Upper lobe of left lung (tissue), 6 donors: ENCODE results near the gene IL36G. TPM values are rescaled to one million over a fixed set of nuclear protein-coding genes. Genes with fewer than 3 reads are reported as not detected.

Source experiments
- ATAC-seq, 2 donors: fragments of 200-7000 bp; cut with Tn5 transposase; one replicate each; pipeline ENCODE4 v1.9.1; 2022; ENCODE audit warnings: mild to moderate bottlenecking in 2 of 2, moderate library complexity in 2 of 2; ENCODE audit not compliant: low FRiP score in 2 of 2
- DNase-seq, 2 donors: peaks; one replicate each; pipeline ENCODE4 v3.0.0-alpha.2; 2019 to 2020
- H3K27ac ChIP-seq, 4 donors: fragments of 200-600 bp; sonication (generic); one replicate each; pipeline ENCODE4 v1.5.1; 2016 to 2019
- H3K27me3 ChIP-seq, 4 donors: fragments of 200-600 bp; sonication (generic); one replicate each; pipeline ENCODE4 v1.5.1; 2017 to 2019
- H3K36me3 ChIP-seq, 4 donors: fragments of 200-600 bp; sonication (generic); one replicate each; pipeline ENCODE4 v1.5.1; 2016 to 2019
- H3K4me1 ChIP-seq, 4 donors: fragments of 200-600 bp; sonication (generic); one replicate each; pipeline ENCODE4 v1.5.1; 2018 to 2019
- H3K4me3 ChIP-seq, 4 donors: fragments of 200-600 bp; sonication (generic); one replicate each; pipeline ENCODE4 v1.5.1; 2017 to 2019; ENCODE audit warnings: mild to moderate bottlenecking in 2 of 4, moderate library complexity in 1 of 4
- H3K9me3 ChIP-seq, 4 donors: fragments of 200-600 bp; sonication (generic); one replicate each; pipeline ENCODE4 v1.5.1; 2018 to 2019
- EP300 ChIP-seq, 4 donors: sonication (generic); formaldehyde crosslinking; IDR thresholded peaks; one replicate each; pipeline ENCODE4 v1.5.1; 2017; ENCODE audit warnings: antibody characterized with exemption in 4 of 4, control low read depth in 2 of 4
- POLR2A ChIP-seq, 4 donors: fragments of 450-650 bp; IDR thresholded peaks; one replicate each; pipeline ENCODE4 v1.5.1; 2016 to 2017; ENCODE audit warnings: antibody characterized with exemption in 4 of 4, mild to moderate bottlenecking in 2 of 4
- POLR2AphosphoS5 ChIP-seq, 2 donors: sonication (generic); formaldehyde crosslinking; IDR thresholded peaks; one replicate each; pipeline ENCODE4 v1.5.1; 2017; ENCODE audit warnings: antibody characterized with exemption in 2 of 2
- WGBS, 2 donors: methylation state at CpG; one replicate each; pipeline ENCODE4 v1.1.5; 2017 to 2018; 5-methylcytosine and 5-hydroxymethylcytosine counted together
- total RNA-seq, 6 donors: library from RNA; depleted of rRNA in 4 of 6; stranded (reverse); fragments of >200 nt in 4 of 6; gene quantifications; one replicate each; pipeline versions ENCODE4 v1.1.0 to v1.2.1, GENCODE V29; 2016 to 2021
- TF ChIP-seq, protein P1 (sequence below), 6 experiments: fragments of 450-650 bp in 4 of 6; fragments of 200-600 bp in 2 of 6; sonication (generic) in 2 of 6; IDR thresholded peaks; one replicate each; pipeline ENCODE4 v1.5.1; 2016 to 2019; ENCODE audit warnings: antibody characterized with exemption in 6 of 6
- donor health status: DM: no; HTN: no; CAD: no; lungs with moderate emphysema.
- donor health status: DM: no; HTN: yes; CAD: no; lungs with severe emphysema.

The IL36G gene
- total RNA-seq, 6 donors from 2014 or later, result not detected

DNA sequence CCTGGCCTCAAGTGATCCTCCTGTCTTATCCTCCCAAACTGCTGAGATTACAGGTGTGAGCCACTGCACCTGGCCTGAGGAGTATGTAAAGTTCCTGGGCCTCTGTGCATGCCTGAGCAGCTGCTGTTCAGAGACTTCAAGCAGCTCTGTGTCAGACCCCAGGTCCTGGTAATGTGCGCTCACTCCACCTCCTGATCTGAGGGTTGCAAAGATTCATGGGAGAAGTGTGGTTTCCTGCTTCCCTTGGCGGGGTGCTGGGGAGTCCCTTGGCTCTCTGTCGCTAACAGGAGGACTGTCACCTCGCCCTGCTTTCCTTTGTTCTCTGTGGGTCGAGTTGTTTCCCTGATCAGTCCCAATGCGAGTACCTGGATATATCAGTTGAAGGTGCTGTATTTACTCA lies 18.8 kb downstream of the IL36G start:
- Histone ChIP-seq H3K4me1 (no peaks in the 10 kb centered on the region), H3K27ac (no peak overlapping the region), H3K36me3 (no peaks in the 10 kb centered on the region), H3K9me3 (peaks cover 3 to 24% (median 17%) of the 10 kb centered on the region in 4 donors), H3K27me3 (no peaks in the 10 kb centered on the region), H3K4me3 (no peak overlapping the region)
- TF ChIP-seq EP300 (IDR thresholded peaks at IDR 0.05), result no peak
- TF ChIP-seq, protein P1, sequence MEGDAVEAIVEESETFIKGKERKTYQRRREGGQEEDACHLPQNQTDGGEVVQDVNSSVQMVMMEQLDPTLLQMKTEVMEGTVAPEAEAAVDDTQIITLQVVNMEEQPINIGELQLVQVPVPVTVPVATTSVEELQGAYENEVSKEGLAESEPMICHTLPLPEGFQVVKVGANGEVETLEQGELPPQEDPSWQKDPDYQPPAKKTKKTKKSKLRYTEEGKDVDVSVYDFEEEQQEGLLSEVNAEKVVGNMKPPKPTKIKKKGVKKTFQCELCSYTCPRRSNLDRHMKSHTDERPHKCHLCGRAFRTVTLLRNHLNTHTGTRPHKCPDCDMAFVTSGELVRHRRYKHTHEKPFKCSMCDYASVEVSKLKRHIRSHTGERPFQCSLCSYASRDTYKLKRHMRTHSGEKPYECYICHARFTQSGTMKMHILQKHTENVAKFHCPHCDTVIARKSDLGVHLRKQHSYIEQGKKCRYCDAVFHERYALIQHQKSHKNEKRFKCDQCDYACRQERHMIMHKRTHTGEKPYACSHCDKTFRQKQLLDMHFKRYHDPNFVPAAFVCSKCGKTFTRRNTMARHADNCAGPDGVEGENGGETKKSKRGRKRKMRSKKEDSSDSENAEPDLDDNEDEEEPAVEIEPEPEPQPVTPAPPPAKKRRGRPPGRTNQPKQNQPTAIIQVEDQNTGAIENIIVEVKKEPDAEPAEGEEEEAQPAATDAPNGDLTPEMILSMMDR (IDR thresholded peaks at IDR 0.05), result no peak
- no peak for TF ChIP-seq POLR2A (IDR thresholded peaks at IDR 0.05)
- no peak for TF ChIP-seq POLR2AphosphoS5 (IDR thresholded peaks at IDR 0.05)
- no peak for DNase-seq
- no peak for ATAC-seq
- 52 to 60% methylated on average over 6 of the region's 6 CpGs for WGBS, 2 donors

DNA sequence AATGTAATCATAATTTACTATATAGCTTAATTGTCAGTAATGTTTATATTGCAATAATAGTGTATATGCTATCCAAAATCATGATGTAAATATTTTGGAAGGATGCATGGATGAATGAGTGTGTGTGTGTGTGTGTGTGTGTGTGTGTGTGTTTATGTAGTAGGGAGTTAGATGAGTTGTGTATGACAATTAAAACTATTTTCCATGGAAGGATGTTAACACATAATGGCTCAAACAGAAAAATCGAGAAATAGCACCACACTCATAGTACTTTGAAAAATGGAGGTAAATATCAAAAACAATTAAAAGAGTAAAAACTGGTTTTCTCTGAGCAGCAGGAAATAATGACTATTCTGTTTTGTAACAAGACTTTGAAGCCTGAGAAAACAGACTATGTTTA lies 19.3 kb downstream of the IL36G start:
- H3K4me1 ChIP-seq, result no peaks in the 10 kb centered on the region
- no peaks in the 10 kb centered on the region for H3K36me3 ChIP-seq
- H3K4me3 ChIP-seq, result no peak overlapping the region
- ATAC-seq (no peak), DNase-seq (no peak)
- TF ChIP-seq, protein P1 (IDR thresholded peaks at IDR 0.05), result no peak
- TF ChIP-seq EP300 (IDR thresholded peaks at IDR 0.05) (no peak), POLR2A (IDR thresholded peaks at IDR 0.05) (no peak), POLR2AphosphoS5 (IDR thresholded peaks at IDR 0.05) (no peak)
- no peaks in the 10 kb centered on the region for H3K27me3 ChIP-seq
- no peak overlapping the region for H3K27ac ChIP-seq
- WGBS, 2 donors, result 55 to 65% methylated on average over 1 of the region's 1 CpG
- H3K9me3 ChIP-seq, result peaks cover 3 to 22% (median 18%) of the 10 kb centered on the region in 4 donors

DNA sequence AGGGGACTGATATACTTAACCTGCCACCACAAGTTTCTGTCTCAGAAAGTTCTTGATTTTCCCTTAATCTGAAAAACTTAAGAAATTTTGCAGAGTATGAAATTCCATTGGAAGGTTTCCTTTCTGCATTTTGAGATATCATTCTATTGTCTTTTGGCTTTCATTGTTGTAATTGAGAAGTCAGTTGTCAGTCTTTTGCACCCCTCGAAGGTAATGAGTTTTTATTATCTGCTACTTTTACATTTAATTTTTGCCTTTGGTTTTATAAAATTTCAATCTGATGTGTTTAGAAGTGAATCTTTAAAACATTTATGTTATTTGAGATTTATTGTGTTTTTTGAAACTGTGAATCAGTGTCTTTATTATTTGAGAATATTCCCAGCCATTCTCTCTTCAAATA lies 22.6 kb downstream of the IL36G start:
- Histone ChIP-seq H3K4me1 (no peaks in the 10 kb centered on the region), H3K27ac (no peak overlapping the region), H3K4me3 (no peak overlapping the region), H3K9me3 (peaks cover 3 to 16% (median 14%) of the 10 kb centered on the region in 4 donors), H3K27me3 (no peaks in the 10 kb centered on the region), H3K36me3 (no peaks in the 10 kb centered on the region)
- no peak for ATAC-seq
- no peak for TF ChIP-seq POLR2A (IDR thresholded peaks at IDR 0.05)
- TF ChIP-seq POLR2AphosphoS5 (IDR thresholded peaks at IDR 0.05), result no peak
- no peak for TF ChIP-seq EP300 (IDR thresholded peaks at IDR 0.05)
- TF ChIP-seq, protein P1 (IDR thresholded peaks at IDR 0.05), result no peak
- DNase-seq, result no peak
- 86% methylated on average over 1 of the region's 1 CpG for WGBS, 2 donors

DNA sequence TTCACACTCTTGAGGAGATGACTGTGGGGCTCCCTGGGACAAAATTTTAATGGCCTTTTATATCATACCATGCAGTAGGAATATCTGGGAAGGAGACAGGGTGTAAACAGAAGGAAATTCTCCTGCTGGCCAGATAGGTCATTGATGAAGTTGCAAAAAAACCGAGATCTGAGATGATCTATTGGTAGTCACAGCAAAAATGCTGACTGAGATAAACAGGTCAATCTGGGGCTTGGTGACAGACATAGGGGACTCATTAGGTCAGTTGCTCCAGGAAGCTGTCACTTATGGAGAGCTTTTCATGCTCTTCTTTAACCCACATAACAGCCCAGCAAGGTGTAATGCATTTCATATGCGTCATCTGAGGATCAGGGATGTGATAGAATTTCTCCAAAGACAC lies 24.9 kb downstream of the IL36G start:
- peaks cover 3 to 16% (median 14%) of the 10 kb centered on the region in 4 donors for H3K9me3 ChIP-seq
- no peak overlapping the region for H3K4me3 ChIP-seq
- H3K27ac ChIP-seq, result no peak overlapping the region
- DNase-seq, result no peak
- H3K4me1 ChIP-seq, result no peaks in the 10 kb centered on the region
- ATAC-seq, result no peak
- no peaks in the 10 kb centered on the region for H3K27me3 ChIP-seq
- no peaks in the 10 kb centered on the region for H3K36me3 ChIP-seq
- TF ChIP-seq EP300 (IDR thresholded peaks at IDR 0.05) (no peak), POLR2AphosphoS5 (IDR thresholded peaks at IDR 0.05) (no peak), POLR2A (IDR thresholded peaks at IDR 0.05) (no peak)
- TF ChIP-seq, protein P1 (IDR thresholded peaks at IDR 0.05), result no peak
- 77 to 83% methylated on average over 2 of the region's 2 CpGs for WGBS, 2 donors

DNA sequence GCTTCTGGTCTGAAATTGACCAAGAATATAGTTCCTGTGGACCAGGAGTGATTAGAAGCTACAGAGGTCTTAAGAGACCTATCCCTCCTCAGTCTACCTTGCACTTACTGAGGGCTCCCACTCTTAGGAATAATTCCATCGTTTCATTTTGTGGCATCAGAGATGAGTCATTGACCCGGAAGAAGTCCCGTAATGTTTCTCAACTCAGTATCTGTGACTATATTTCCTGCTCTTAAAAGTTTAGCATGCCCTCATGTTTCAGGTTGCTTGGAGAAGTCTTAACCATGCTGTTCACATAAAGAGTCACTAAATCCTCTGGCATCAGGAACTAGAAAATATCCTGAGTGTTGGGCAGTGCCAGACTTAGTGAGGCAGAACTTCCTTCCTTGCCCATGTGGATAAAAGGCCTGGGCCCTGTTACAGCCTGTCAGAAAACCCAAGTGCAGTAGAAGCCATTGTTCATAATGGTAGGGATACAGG lies 27.3 kb downstream of the IL36G start, which contains the start of gene IL36A:
IL36A (plus strand) TSS at position 430 of the 480 bp plus-strand sequence. CDS start 413 bp downstream, outside the sequence.
- WGBS, 2 donors, result 76 to 87% methylated on average over 3 of the region's 3 CpGs
- no peak for DNase-seq
- TF ChIP-seq, protein P1 (IDR thresholded peaks at IDR 0.05), result no peak
- TF ChIP-seq EP300 (IDR thresholded peaks at IDR 0.05) (no peak), POLR2AphosphoS5 (IDR thresholded peaks at IDR 0.05) (no peak), POLR2A (IDR thresholded peaks at IDR 0.05) (no peak)
- H3K4me1 ChIP-seq, result no peaks in the 10 kb centered on the region
- no peaks in the 10 kb centered on the region for H3K36me3 ChIP-seq
- H3K4me3 ChIP-seq, result no peak within 1 kb of the TSS
- no peaks in the 10 kb centered on the region for H3K27me3 ChIP-seq
- peaks cover under 1 to 13% (median 8%) of the 10 kb centered on the region in 4 donors for H3K9me3 ChIP-seq
- no peak for ATAC-seq
- H3K27ac ChIP-seq, result no peak within 1 kb of the TSS
